Measurements from ENCODE around the gene TP63.

- TF ChIP-seq POLR2A (IDR thresholded peaks at IDR 0.05) (no peak), CTCF (IDR thresholded peaks at IDR 0.05) (no peak)
Measured at GRCh38 chr3:189780546-189781270, 149.5 kb downstream of the TP63 start.
